Measurements from ENCODE around the gene SMPD3. TPM values are rescaled to one million over a fixed set of nuclear protein-coding genes. Genes with fewer than 3 reads are reported as not detected.
A peak's percentile ranks its signal among the peaks of the same experiment; 100 is the strongest.

Gene SMPD3
- total and polyA plus RNA-seq, 7 donors = 0.49 to 29.7 (median 2.8) TPM

- Histone ChIP-seq H3K4me1 (peaks cover 0 to 32% (median 26%) of the 10 kb centered on the region in 4 donors), H3K4me3 (peak overlapping the region; percentile 67 to 88 (median 73)), H3K27ac (peak overlapping the region in 2 of 4 donors; percentile 79), H3K36me3 (peaks cover 0 to 40% (median 3%) of the 10 kb centered on the region in 4 donors), H3K9me3 (no peaks in the 10 kb centered on the region), H3K27me3 (no peaks in the 10 kb centered on the region)
- 26 to 37% methylated on average over 6 of the region's 6 CpGs for WGBS, 2 donors
- intact Hi-C loops (cut with DNase I) = loop anchor here (5.0 kb wide), 1 partner anchor 47 kb away; the partner anchor contains the start of gene SLC7A6
- TF ChIP-seq EP300 (IDR thresholded peaks at IDR 0.05) (no peak), POLR2A (IDR thresholded peaks at IDR 0.05) (no peak), POLR2AphosphoS5 (IDR thresholded peaks at IDR 0.05) (no peak)
- TF ChIP-seq, protein P1, sequence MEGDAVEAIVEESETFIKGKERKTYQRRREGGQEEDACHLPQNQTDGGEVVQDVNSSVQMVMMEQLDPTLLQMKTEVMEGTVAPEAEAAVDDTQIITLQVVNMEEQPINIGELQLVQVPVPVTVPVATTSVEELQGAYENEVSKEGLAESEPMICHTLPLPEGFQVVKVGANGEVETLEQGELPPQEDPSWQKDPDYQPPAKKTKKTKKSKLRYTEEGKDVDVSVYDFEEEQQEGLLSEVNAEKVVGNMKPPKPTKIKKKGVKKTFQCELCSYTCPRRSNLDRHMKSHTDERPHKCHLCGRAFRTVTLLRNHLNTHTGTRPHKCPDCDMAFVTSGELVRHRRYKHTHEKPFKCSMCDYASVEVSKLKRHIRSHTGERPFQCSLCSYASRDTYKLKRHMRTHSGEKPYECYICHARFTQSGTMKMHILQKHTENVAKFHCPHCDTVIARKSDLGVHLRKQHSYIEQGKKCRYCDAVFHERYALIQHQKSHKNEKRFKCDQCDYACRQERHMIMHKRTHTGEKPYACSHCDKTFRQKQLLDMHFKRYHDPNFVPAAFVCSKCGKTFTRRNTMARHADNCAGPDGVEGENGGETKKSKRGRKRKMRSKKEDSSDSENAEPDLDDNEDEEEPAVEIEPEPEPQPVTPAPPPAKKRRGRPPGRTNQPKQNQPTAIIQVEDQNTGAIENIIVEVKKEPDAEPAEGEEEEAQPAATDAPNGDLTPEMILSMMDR (IDR thresholded peaks at IDR 0.05) = no peak
- peak; percentile 9 for DNase-seq
Measured at GRCh38 chr16:68309799-68310198, 138.5 kb downstream of the SMPD3 start.

Small RNA genes within 50 kb of the gene (small RNA-seq; reads per million reads assigned to genes)
- gene RF00019 (0 reads per million in 3 donors), gene RNU4-30P (0 to 0.15 (median 0) reads per million in 3 donors)

Other genes with a start within 250 kb of the SMPD3 start
- under 1 TPM in 3 of 4 donors, not detected in 1; under 0.01 to 0.16 (median 0.14) TPM for gene ESRP2, start 212.4 kb downstream of the SMPD3 start, total RNA-seq
- 10 to 100 TPM; 24.0 to 50.0 (median 25.4) TPM for gene ESRP2, start 212.4 kb downstream of the SMPD3 start, polyA plus RNA-seq
- gene PLA2G15, start 203.1 kb downstream of the SMPD3 start, total RNA-seq = 10 to 100 TPM; 10.2 to 15.7 (median 12.5) TPM
- 10 to 100 TPM in 1 of 3 donors, 1 to 10 TPM in 2; 4.2 to 10.1 (median 8.1) TPM for gene PLA2G15, start 203.1 kb downstream of the SMPD3 start, polyA plus RNA-seq
- gene SLC7A6, start 184.0 kb downstream of the SMPD3 start, total RNA-seq = 10 to 100 TPM; 26.8 to 40.7 (median 35.1) TPM
- gene SLC7A6, start 184.0 kb downstream of the SMPD3 start, polyA plus RNA-seq = 10 to 100 TPM in 1 of 3 donors, 1 to 10 TPM in 2; 1.8 to 22.5 (median 2.5) TPM
- gene SLC7A6OS, start 137.6 kb downstream of the SMPD3 start, total RNA-seq = 10 to 100 TPM in 3 of 4 donors, 1 to 10 TPM in 1; 9.5 to 20.8 (median 11.8) TPM
- 1 to 10 TPM; 4.8 to 10.0 (median 6.5) TPM for gene SLC7A6OS, start 137.6 kb downstream of the SMPD3 start, polyA plus RNA-seq
- 10 to 100 TPM; 34.6 to 51.0 (median 45.6) TPM for gene PRMT7, start 137.5 kb downstream of the SMPD3 start, total RNA-seq
- gene PRMT7, start 137.5 kb downstream of the SMPD3 start, polyA plus RNA-seq = 10 to 100 TPM; 12.0 to 40.7 (median 19.0) TPM
- gene ZFP90, start 90.8 kb upstream of the SMPD3 start, total RNA-seq = 10 to 100 TPM; 33.4 to 48.5 (median 39.1) TPM
- 1 to 10 TPM; 1.6 to 8.0 (median 4.8) TPM for gene ZFP90, start 90.8 kb upstream of the SMPD3 start, polyA plus RNA-seq
- gene CDH3, start 196.8 kb upstream of the SMPD3 start, total RNA-seq = 1 to 10 TPM in 1 of 4 donors, under 1 TPM in 2, not detected in 1; under 0.01 to 2.4 (median 0.49) TPM
- gene CDH3, start 196.8 kb upstream of the SMPD3 start, polyA plus RNA-seq = 1 to 10 TPM in 1 of 3 donors, not detected in 2; 4.9 TPM

Data from sigmoid colon (tissue), 7 donors.